ENCODE data around the gene PAGE2.
"Not testable (repeated sequence)": the region's sequence is repeated elsewhere in the genome, so short reads cannot be mapped to it uniquely, and the experiment has no call there.

The PAGE2 gene

DNA sequence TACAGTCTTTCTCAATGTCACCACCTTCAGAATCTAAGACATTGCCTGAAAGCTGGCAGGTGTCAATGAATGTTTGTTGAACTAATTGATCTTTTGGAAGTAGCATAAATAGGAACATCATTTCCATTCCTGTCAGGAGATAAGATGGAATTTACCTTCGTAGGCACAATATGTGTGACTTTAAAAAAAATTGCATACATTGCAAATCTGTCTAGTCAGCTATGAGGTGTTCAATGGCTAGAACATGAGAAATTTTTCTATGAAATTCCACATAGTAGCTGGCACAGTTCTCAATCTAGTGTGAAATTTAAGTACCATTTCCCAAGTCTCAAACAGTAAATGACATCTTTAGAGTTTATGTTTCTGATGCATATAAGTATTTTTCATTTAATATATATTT, 10.3 kb downstream of the PAGE2 start:
- no peak overlapping the region for H3K4me3 ChIP-seq (ENCODE audit: low read length)
- H3K36me3 ChIP-seq (ENCODE audit: control insufficient read depth, insufficient read depth, low read length): no peaks in the 10 kb centered on the region
- no peak overlapping the region for H3K27ac ChIP-seq (ENCODE audit: low read length)
- WGBS (ENCODE audit: insufficient coverage, insufficient read length): no CpG with 5 or more reads among the region's 1 CpG
- no peaks in the 10 kb centered on the region for H3K9me3 ChIP-seq (ENCODE audit: control insufficient read depth, insufficient read depth, low read length)
- H3K27me3 ChIP-seq (ENCODE audit: control insufficient read depth, insufficient read depth, low read length): no peaks in the 10 kb centered on the region
- no peaks in the 10 kb centered on the region for H3K4me1 ChIP-seq (ENCODE audit: control insufficient read depth, insufficient read depth, low read length)
- DNase-seq (ENCODE audit: low read depth, low spot score): no peak

DNA sequence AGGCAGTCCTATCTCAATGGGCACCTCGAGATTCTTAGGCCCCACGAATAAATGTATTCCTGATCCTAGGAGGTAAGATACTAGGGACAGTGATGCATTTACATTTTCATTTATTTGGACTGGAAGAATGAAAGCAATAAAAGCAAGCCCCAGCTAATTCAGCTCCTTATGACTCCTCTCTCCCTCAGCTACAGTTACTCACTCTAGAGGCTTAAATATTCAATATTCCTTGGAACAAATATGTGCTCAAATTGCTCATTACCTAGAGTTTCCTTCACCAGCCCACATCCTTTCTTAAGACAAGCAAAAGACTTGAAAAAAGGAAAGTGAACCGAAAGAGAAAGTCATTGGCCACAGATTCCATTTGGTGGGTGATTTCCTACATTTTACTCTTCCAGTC, 13.9 kb downstream of the PAGE2 start:
- H3K27me3 ChIP-seq (ENCODE audit: control insufficient read depth, insufficient read depth, low read length): no peaks in the 10 kb centered on the region
- no peaks in the 10 kb centered on the region for H3K4me1 ChIP-seq (ENCODE audit: control insufficient read depth, insufficient read depth, low read length)
- WGBS (ENCODE audit: insufficient coverage, insufficient read length): no CpG with 5 or more reads among the region's 3 CpGs
- no peaks in the 10 kb centered on the region for H3K9me3 ChIP-seq (ENCODE audit: control insufficient read depth, insufficient read depth, low read length)
- H3K36me3 ChIP-seq (ENCODE audit: control insufficient read depth, insufficient read depth, low read length): no peaks in the 10 kb centered on the region
- no peak for DNase-seq (ENCODE audit: low read depth, low spot score)
- H3K27ac ChIP-seq (ENCODE audit: low read length): no peak overlapping the region
- no peak overlapping the region for H3K4me3 ChIP-seq (ENCODE audit: low read length)

DNA sequence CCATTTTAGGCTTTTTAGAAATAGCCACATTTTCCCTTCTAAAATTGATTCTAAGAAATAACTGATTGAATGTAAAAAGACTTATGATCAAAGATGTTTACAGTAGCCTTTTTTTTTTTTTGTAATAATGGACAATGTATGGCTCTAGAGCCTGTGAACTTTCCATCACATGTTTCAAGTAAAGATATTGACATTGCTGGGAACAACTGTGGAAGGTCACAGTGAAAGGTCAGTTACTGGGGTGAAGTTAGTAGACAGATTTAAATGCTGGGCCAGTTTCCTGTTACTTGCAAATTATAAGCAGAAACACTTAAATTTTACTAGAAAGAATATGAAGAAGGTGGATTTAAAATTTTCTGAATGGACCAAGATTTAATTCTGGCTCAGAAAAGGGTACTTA, 18.4 kb downstream of the PAGE2 start:
- H3K27ac ChIP-seq (ENCODE audit: low read length): no peak overlapping the region
- no peak overlapping the region for H3K4me3 ChIP-seq (ENCODE audit: low read length)

DNA sequence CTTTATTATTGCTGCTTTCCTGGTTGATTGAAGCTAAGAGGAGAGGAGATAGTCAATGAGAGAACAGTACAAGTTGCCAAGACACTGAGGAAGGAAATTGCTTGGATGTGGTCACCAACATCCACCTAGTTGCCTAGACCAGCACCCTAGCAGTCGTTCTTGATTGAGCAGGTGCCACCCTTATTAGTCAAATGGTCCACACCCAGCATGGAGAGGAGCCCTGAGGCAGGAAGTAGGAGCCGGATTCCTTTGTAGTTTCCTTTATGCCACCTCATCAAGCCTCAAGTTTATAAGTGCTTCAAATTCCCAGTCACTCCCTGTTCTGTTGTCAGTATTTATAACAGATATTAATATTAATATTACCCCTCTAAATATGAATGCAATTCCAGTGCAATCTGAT, 19.1 kb downstream of the PAGE2 start:
- Histone ChIP-seq H3K36me3 (ENCODE audit: control insufficient read depth, insufficient read depth, low read length) (no peaks in the 10 kb centered on the region), H3K4me1 (ENCODE audit: control insufficient read depth, insufficient read depth, low read length) (no peaks in the 10 kb centered on the region), H3K27me3 (ENCODE audit: control insufficient read depth, insufficient read depth, low read length) (no peaks in the 10 kb centered on the region), H3K9me3 (ENCODE audit: control insufficient read depth, insufficient read depth, low read length) (no peaks in the 10 kb centered on the region), H3K4me3 (ENCODE audit: low read length) (no peak overlapping the region), H3K27ac (ENCODE audit: low read length) (no peak overlapping the region)
- no CpG with 5 or more reads among the region's 2 CpGs for WGBS (ENCODE audit: insufficient coverage, insufficient read length)
- DNase-seq (ENCODE audit: low read depth, low spot score): no peak

More for the DNA sequence above, 18.4 kb downstream of the PAGE2 start:
- Histone ChIP-seq H3K4me1 (ENCODE audit: control insufficient read depth, insufficient read depth, low read length) (no peaks in the 10 kb centered on the region), H3K36me3 (ENCODE audit: control insufficient read depth, insufficient read depth, low read length) (no peaks in the 10 kb centered on the region), H3K9me3 (ENCODE audit: control insufficient read depth, insufficient read depth, low read length) (no peaks in the 10 kb centered on the region), H3K27me3 (ENCODE audit: control insufficient read depth, insufficient read depth, low read length) (no peaks in the 10 kb centered on the region)
- DNase-seq (ENCODE audit: low read depth, low spot score): no peak

GRCh38 chrX:55109306-55109705, 20.5 kb downstream of the PAGE2 start:
- Histone ChIP-seq H3K36me3 (ENCODE audit: control insufficient read depth, insufficient read depth, low read length) (no peaks in the 10 kb centered on the region), H3K27ac (ENCODE audit: low read length) (no peak overlapping the region), H3K9me3 (ENCODE audit: control insufficient read depth, insufficient read depth, low read length) (no peaks in the 10 kb centered on the region), H3K27me3 (ENCODE audit: control insufficient read depth, insufficient read depth, low read length) (no peaks in the 10 kb centered on the region), H3K4me1 (ENCODE audit: control insufficient read depth, insufficient read depth, low read length) (no peaks in the 10 kb centered on the region), H3K4me3 (ENCODE audit: low read length) (no peak overlapping the region)
- WGBS (ENCODE audit: insufficient coverage, insufficient read length): no CpG with 5 or more reads among the region's 7 CpGs
- no peak for DNase-seq (ENCODE audit: low read depth, low spot score)

- H3K27ac ChIP-seq (ENCODE audit: low read length): no peak overlapping the region
- H3K9me3 ChIP-seq (ENCODE audit: control insufficient read depth, insufficient read depth, low read length): no peaks in the 10 kb centered on the region
- no CpG with 5 or more reads among the region's 8 CpGs for WGBS (ENCODE audit: insufficient coverage, insufficient read length)
- no peaks in the 10 kb centered on the region for H3K4me1 ChIP-seq (ENCODE audit: control insufficient read depth, insufficient read depth, low read length)
- no peaks in the 10 kb centered on the region for H3K36me3 ChIP-seq (ENCODE audit: control insufficient read depth, insufficient read depth, low read length)
- H3K4me3 ChIP-seq (ENCODE audit: low read length): no peak overlapping the region
- DNase-seq (ENCODE audit: low read depth, low spot score): no peak
- no peaks in the 10 kb centered on the region for H3K27me3 ChIP-seq (ENCODE audit: control insufficient read depth, insufficient read depth, low read length)
Observed at GRCh38 chrX:55111578-55112254, 22.9 kb downstream of the PAGE2 start.

DNA sequence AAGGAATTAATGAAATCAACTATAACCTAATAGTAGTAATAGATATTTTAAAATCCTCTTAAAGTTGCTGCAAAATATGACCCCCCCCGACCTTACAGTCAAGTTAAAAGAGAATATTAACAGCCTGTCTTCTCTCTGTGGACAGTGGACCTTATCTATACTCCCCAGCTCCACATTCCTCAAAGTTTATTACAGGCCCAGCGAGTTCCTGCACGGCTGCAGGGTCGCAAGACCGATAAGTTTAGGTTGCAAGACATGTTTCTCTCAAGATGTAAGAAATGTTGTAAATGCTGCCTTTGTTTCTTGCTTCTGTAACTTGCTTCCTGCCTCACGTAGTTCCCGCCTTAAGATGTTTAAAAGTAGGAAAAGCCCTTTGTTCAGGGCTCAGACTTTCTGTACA, 27.8 kb downstream of the PAGE2 start:
- not testable (repeated sequence) for H3K27ac ChIP-seq (ENCODE audit: low read length); H3K27me3 ChIP-seq (ENCODE audit: control insufficient read depth, insufficient read depth, low read length); H3K4me3 ChIP-seq (ENCODE audit: low read length); H3K9me3 ChIP-seq (ENCODE audit: control insufficient read depth, insufficient read depth, low read length); DNase-seq (ENCODE audit: low read depth, low spot score); H3K36me3 ChIP-seq (ENCODE audit: control insufficient read depth, insufficient read depth, low read length); H3K4me1 ChIP-seq (ENCODE audit: control insufficient read depth, insufficient read depth, low read length)
- no CpG with 5 or more reads among the region's 7 CpGs for WGBS (ENCODE audit: insufficient coverage, insufficient read length)

- Histone ChIP-seq H3K27me3 (ENCODE audit: control insufficient read depth, insufficient read depth, low read length) (no peaks in the 10 kb centered on the region), H3K4me3 (ENCODE audit: low read length) (no peak overlapping the region), H3K9me3 (ENCODE audit: control insufficient read depth, insufficient read depth, low read length) (no peaks in the 10 kb centered on the region), H3K27ac (ENCODE audit: low read length) (no peak overlapping the region), H3K36me3 (ENCODE audit: control insufficient read depth, insufficient read depth, low read length) (no peaks in the 10 kb centered on the region), H3K4me1 (ENCODE audit: control insufficient read depth, insufficient read depth, low read length) (no peaks in the 10 kb centered on the region)
- no peak for DNase-seq (ENCODE audit: low read depth, low spot score)
- WGBS (ENCODE audit: insufficient coverage, insufficient read length): no CpG with 5 or more reads among the region's 3 CpGs
Observed at GRCh38 chrX:55118574-55118973, 29.8 kb downstream of the PAGE2 start.

- no peaks in the 10 kb centered on the region for H3K36me3 ChIP-seq (ENCODE audit: control insufficient read depth, insufficient read depth, low read length)
Observed at GRCh38 chrX:55119271-55119670, 30.5 kb downstream of the PAGE2 start.

DNA sequence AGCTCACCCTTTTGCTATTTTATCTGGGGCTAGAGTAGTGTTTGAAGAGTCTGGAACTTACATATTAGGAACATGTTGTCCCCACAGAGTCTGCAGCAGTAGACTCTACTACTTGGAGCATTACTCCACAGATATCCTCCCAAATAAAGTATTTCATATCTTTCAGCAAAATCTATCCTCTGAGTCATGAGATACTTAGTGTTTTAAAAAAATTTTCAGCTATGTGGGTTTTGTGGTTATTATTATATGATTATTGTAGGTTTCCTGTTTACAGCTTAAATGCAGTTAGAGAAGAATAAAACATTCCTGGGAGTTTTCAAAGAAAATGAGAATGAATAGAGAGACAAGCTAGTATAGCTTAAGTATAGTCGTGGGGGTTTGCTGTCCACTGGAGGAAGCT, 30.9 kb downstream of the PAGE2 start:
- H3K9me3 ChIP-seq (ENCODE audit: control insufficient read depth, insufficient read depth, low read length): no peaks in the 10 kb centered on the region
- no peak for DNase-seq (ENCODE audit: low read depth, low spot score)
- no peaks in the 10 kb centered on the region for H3K36me3 ChIP-seq (ENCODE audit: control insufficient read depth, insufficient read depth, low read length)
- WGBS (ENCODE audit: insufficient coverage, insufficient read length): no CpG with 5 or more reads among the region's 1 CpG
- H3K4me1 ChIP-seq (ENCODE audit: control insufficient read depth, insufficient read depth, low read length): no peaks in the 10 kb centered on the region
- no peaks in the 10 kb centered on the region for H3K27me3 ChIP-seq (ENCODE audit: control insufficient read depth, insufficient read depth, low read length)
- H3K4me3 ChIP-seq (ENCODE audit: low read length): no peak overlapping the region
- no peak overlapping the region for H3K27ac ChIP-seq (ENCODE audit: low read length)

More at GRCh38 chrX:55119271-55119670, 30.5 kb downstream of the PAGE2 start:
- no peaks in the 10 kb centered on the region for H3K4me1 ChIP-seq (ENCODE audit: control insufficient read depth, insufficient read depth, low read length)
- H3K27ac ChIP-seq (ENCODE audit: low read length): no peak overlapping the region
- H3K4me3 ChIP-seq (ENCODE audit: low read length): no peak overlapping the region
- H3K27me3 ChIP-seq (ENCODE audit: control insufficient read depth, insufficient read depth, low read length): no peaks in the 10 kb centered on the region
- no peaks in the 10 kb centered on the region for H3K9me3 ChIP-seq (ENCODE audit: control insufficient read depth, insufficient read depth, low read length)
- DNase-seq (ENCODE audit: low read depth, low spot score): no peak

DNA sequence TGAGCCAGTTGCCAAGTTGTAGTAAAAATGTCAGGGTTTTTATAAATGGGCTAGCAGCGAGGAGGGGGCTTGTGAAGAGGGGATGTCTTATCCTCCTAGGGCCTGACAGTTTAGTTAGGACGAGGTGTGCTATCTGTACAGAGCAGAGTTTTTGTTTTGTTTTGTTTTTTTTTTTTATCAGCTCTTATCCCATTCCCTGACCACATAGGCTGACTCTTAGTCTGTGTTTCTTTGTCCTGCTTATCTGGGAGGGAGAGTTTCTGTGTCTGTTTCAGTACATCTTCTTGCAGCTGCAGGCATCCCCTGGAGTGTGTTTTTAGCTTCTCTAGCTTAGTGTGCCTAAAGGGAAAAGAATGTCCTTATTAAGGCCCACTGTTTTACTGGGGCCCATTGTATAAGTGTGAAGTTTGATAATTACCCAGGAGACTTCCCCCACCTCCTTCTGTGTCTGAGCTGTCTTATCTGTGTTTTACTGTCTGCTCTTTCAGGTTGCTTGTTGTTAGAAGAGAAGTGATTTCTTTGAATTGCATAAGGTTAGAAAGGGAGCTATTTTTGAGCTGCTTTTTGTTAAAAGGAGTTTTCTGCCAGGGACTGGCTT, 32.0 kb downstream of the PAGE2 start:
- DNase-seq (ENCODE audit: low read depth, low spot score): no peak
- Histone ChIP-seq H3K27ac (ENCODE audit: low read length) (no peak overlapping the region), H3K27me3 (ENCODE audit: control insufficient read depth, insufficient read depth, low read length) (no peaks in the 10 kb centered on the region), H3K9me3 (ENCODE audit: control insufficient read depth, insufficient read depth, low read length) (no peaks in the 10 kb centered on the region), H3K36me3 (ENCODE audit: control insufficient read depth, insufficient read depth, low read length) (no peaks in the 10 kb centered on the region), H3K4me3 (ENCODE audit: low read length) (no peak overlapping the region), H3K4me1 (ENCODE audit: control insufficient read depth, insufficient read depth, low read length) (no peaks in the 10 kb centered on the region)
- WGBS (ENCODE audit: insufficient coverage, insufficient read length): no CpG with 5 or more reads among the region's 2 CpGs
